Measurements from ENCODE around the gene NR2F6.

Gene NR2F6

DNA sequence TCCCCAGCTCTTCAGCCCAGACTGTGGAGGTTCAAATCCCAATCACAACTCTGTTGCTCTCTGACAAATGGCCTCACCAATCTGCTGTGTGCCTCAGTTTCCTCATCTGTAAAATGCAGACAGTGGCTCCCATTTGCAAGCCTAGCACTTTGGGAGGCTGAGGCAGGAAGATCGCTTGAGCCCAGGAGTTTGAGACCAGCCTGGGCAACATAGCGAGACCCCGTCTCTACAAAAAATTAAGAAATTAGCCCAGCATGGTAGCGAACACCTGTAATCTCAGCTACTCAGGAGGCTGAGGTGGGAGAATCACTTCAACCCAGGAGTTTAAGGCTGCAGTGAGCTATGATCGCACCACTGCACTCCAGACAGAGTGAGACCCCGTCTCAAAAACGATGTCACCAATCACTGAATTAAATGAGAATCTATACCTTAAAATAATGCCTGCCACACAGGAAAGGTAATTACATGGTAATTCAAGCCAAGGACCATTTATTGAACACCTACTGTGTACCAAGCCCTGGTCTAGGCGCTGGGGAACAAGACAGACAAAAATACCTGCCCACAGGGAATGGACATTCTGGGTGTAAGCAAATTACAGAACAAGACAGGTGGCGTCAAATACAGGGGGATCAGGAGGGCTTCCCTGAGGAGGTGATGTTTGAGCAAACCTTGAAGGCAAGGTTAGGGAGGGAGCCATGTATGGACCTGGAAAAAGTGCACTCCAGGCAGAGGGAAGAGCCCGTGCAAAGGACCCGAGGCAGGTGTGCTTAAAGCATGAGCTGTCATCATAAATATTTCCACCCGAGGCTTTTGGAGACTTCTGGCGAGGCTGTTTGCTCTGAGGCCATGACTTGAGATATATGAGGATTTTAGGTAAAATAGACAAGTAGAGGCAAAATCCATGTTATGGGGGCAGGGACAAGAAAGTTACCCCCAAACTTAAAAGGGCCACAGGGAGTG lies 7.7 kb downstream of the NR2F6 start:
- no peak for DNase-seq (ENCODE audit: low read depth in 2 of 2)

DNA sequence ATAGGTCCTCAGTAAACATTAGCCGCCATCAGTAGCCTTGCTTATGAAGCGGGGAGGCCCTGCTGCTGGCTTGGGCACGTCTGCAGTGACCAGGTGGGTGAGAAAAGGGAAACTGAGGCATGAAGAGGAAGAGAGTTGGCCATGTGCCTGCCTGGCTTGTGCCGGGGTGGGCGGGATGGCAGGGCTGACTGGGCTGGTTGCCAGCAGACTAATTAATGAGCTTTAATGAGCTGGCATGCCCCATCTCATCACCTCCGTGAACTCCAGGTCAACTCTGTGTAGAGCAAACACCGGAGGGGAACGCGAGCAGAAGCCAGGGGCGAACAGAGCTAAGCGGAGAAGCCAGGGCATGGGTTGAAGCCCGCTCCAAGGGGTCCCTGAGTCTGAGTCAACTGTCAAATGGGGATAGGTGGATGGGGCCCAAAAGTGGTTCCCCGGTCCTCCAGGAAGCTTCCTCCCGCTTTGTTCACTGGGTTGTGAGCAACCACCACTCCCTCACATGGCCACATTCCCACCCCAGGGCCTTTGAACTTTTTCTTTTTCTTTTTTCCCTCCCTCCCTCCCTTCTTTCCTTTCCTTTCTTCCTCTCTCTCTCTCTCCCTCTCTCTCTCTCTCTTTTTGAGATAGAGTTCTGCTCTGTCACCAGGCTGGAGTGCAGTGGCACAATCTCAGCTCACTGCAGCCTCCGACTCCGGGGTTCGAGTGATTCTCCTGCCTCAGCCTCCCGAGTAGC lies 8.7 kb downstream of the NR2F6 start:
- DNase-seq (ENCODE audit: low read depth in 2 of 2): no peak

DNA sequence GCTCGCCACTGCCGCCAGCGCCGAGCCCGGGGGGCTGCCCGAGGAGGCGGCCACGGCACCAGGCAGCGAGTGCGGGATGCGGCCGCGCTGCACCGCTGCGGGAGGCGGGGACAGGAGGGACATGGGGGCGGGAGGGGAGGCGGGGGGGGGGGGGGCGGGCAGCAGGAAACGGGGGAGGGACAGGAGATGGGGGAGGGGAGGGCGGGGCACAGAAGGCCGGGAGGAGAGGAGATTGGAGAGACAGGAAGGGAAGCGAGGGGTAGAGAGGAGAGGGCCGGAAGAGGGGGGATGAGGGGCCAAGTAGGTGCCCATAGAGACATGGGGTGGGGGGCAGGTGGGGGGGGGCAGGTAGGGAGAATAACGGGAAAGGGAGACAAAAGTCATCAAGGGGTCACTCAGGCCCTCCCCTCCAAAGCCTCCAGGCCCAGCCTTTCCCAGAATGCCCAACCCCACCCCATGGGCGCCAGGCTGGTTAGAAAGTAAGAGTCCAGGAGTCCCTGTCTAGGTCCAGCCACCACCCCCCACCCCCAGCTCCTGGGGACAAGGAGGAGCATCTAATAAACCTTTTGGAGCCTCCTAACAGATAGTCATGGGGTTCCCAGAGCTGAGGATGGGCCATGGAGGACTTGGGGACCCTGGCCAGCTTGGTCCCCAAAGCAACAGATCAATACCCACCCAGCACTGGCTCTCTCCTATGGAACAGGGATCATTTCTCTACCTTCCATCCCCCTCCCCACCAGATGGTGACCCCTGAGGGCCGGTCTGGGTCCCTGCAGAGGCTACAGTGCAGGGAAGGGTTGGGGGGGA lies 9.5 kb downstream of the NR2F6 start:
- DNase-seq (ENCODE audit: low read depth in 2 of 2): no peak

DNA sequence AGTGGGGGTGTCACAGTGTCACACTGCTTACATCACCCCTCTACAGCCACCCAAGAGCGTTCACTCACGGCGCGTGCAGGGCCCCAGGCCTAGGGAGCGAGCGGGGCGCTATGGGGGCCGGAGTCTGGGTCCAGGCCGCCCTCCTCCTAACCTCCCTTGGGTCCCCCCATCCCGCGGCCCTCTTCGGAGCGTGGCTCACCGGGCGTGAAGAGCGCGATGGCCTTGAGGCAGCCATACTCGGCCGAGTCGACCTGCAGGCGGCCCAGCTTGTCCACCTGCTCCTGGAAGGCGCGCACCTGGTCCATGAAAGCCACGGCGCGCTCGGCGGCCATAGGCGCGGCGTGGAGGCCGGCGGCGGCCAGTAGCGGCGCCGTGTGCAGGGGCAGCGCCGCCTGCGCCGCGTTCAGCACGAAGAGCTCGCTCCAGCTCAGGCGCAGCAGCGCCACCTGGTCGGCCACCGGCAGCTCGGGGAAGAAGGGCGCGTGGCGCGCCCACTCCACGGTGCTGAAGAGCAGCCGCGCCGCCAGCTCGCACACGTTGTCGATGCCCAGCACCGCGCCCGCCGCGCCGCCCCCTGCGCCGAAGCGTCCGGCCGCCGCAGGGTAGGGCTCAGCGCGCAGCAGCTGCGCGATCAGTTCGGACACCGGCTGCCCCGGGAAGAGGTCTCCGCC lies 10.3 kb downstream of the NR2F6 start:
- peak; percentile 46 to 56 for DNase-seq (ENCODE audit: low read depth in 2 of 2)

DNA sequence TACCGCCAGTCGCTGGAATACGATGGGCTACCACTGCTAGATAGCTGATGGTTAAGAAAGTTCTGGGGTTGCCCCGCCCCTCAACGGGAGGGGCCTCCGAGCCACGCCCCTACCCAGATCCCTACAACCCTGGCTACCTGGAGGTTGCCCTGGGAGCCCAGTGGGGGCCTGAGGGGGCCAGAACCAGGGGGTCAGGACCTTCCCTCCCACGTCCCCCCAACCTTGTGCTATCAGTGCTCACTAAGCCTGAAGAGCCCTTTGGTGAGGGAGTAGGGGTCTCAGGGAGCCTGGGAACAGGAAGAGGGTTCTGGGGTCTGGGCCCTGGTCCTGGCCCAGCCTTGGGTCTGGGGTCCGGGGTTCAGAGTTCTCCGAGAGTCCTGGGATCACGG lies 10.8 kb downstream of the NR2F6 start:
- peak in 1 of 2 donors; percentile 47 for DNase-seq (ENCODE audit: low read depth in 2 of 2)

DNA sequence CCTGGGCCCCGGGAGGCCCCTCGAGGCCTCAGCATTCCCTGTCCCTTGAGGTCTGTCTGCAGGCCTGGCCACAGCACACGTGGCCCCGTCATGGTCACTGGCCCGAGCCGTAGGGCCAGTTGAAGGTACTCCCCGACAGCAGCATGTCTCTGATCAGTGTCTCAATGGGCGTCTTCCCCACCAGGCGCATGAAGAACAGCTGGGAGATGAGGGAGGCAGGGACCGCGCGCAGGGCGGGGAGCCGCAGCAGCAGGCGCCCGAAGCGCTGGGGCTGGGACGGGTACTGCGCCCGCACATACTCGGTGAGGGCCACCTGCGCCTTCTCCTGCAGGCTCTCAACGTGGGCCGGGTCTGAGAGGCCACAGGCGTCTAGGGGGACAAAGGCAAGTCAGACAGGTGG lies 13.5 kb downstream of the NR2F6 start:
- DNase-seq (ENCODE audit: low read depth in 2 of 2): no peak

DNA sequence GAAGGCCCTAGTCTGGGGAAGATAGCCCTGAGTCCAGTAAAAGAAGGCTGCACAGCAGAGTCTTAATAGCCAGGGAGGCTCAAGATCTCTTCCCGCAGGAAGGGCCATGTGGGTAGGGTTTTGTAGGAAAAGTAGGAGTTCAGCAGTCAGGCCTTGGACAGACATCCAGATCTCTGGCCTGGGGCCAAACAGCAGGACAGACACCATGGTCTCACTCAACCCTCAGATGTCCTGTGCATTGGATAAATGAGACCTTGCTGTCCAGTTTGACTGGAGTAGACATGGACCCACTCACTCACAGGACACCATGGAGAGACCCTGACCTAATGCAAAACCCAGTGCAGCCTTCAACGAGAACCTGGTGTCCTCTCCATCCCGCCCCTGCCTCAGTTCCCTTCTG lies 15.8 kb downstream of the NR2F6 start:
- DNase-seq (ENCODE audit: low read depth in 2 of 2): no peak

DNA sequence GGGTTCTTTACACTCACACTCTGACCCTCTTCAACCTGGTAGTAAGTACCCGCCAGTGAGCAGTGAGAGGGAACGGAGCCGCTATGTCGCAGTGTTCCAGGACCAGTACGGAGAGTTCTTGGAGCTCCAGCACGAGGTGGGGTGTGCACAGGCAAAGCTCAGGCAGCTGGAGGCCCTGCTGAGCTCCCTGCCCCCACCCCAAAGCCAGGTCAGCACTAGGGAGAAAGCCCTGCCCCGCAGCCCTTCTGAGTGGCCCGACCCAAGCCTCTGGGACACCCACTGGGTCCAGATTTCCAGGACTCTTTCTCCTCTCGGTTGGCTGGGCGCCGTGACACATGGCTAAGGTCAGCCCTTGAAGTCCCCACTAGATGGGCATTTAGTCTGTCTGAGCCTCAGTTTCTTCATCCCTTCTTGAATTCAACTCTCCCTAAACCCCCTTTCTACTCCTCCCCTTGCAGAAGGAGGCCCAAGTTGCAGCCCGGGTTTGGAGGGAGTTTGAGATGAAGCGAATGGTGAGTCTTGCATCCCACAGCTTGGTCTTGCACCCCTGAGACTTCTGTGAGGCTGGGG lies 17.8 kb downstream of the NR2F6 start:
- no peak for DNase-seq (ENCODE audit: low read depth in 2 of 2)

DNA sequence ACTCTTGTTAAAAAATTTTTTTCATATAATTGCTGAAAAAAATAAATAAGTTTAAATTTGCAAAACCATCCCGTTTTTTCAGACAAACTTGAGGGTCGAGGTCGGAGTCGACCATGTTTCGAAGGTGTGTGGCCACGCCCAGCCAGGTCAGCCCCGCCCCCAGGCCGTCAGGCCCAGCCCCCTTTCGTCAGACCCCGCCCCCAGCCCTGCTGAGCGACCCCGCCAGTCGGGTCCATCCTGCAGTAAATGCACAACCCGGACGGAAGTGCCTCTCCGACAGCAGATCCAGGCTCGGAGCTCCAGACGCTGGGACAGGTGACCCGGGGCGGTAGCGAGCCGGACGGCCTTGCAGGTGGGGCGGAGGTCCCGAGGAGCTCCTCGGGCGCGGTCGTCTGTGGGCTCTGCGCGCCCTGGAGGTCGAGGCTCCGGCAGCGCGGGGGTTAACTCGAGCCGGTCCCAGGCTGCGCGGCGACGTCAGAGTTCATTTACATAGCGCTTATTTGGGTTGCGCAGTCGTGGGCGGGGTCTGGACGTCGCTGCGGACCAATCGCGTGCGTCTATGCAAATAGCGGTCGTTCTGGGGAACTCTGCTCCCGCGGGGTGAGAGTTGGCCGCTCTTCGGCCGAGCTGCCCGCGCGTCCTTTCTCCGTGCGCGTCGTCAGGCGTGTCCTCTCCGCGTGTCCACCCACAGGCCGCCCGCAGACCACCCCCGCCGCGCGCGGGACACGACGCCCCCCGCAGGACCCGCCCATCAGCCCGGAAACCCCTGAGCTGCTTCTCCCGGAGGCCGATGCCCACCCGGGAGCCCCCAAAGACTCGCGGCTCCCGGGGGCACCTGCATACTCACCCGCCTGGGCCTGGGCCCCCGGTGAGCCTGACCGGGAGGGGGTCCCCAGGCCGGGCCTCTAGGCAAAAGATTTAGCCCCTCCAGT lies 19.5 kb downstream of the NR2F6 start, which contains the start of gene OCEL1:
OCEL1 (plus strand) TSS at position 225 of the 932 bp plus-strand sequence; CDS start at position 247, 22 bp downstream.
- peak; percentile 89 to 92 for DNase-seq (ENCODE audit: low read depth in 2 of 2)

DNA sequence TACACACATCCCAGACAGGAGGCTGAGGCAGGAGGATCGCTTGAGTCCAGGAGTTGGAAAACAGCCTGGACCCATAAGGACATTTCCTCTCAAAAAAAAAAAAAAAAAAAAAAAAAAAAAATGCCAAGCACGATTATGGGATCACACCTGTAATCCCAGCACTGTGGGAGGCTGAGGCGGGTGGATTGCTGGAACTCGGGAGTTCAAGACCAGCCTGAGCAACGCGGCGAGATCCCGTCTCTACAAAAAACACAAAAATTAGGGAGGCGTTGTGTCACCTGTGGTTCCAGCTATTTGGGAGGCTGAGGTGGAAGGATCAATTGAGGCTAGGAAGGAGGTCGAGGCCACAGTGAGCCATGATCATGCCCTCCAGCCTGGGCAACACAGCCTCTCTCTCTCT lies 20.7 kb downstream of the NR2F6 start:
- DNase-seq (ENCODE audit: low read depth in 2 of 2): no peak

DNA sequence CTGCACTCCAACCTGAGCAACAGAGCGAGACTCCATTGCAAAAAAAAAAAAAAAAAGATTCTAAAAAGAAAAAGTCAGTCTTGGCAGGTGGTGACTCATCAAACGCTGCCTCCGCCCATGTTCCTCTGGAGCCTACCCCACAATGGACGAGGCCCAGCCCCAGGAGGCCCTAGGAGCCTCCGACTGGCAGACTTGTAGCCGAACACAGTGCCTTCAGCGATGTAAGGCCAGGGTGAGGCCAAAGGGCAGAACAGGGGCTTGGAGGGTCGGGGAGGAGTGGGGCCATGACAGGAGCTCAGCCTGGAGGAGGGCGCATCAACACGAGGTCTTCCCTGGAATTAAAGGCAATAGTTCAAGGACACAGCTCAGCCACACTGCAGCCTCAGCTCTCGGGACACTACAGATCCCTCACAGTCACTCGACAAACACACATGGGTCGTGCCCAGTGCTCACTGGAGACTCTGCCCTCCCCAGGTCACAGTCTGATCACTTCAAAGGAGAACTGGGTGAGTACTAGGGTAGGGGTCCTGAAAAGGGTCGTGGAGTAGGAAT lies 25.4 kb downstream of the NR2F6 start:
- DNase-seq (ENCODE audit: low read depth in 2 of 2): no peak

DNA sequence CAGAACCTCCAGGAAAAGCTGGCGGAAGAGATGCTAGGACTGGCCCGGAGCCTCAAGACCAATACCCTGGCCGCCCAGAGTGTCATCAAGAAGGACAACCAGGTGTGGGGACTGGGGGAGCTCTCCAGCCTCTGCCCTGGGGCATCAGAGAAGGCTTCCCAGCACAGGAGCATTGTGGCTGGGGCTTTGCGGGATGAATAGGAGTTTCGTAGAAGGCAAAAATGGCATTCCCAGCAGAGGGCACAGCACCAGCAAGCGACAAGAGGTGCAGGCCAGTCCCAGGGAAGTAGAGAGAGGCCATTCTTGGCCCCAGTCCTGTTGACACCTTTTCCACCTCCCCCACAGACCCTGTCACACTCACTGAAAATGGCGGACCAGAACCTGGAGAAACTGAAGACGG lies 26.4 kb downstream of the NR2F6 start:
- no peak for DNase-seq (ENCODE audit: low read depth in 2 of 2)

DNA sequence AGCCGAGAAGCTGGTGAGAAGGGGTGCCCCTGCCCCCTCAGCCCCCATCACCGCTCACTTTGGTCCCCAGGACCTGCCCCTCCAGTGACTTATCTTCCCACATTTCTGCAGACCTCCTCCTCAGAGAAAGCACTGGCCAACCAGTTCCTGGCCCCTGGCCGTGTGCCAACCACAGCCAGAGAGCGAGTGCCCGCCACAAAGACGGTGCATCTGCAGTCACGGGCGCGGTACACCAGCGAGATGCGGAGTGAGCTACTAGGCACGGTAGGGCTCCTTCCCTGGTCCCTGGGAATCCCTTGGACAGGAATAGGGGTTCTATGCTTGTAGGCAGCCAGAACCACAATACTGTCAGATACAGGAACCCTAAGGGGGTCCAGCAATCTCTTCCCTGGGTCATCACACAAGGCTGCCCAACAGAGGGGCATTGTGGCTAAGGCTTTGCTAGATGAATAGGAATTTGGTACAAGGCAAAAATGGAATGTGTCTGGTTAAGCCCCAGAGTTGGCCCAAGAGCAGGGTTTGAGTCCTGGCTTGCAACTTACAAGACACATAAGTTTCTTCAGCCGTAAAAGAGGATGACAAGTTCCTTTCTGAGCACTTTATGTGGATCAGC lies 29.6 kb downstream of the NR2F6 start:
- no peak for DNase-seq (ENCODE audit: low read depth in 2 of 2)

DNA sequence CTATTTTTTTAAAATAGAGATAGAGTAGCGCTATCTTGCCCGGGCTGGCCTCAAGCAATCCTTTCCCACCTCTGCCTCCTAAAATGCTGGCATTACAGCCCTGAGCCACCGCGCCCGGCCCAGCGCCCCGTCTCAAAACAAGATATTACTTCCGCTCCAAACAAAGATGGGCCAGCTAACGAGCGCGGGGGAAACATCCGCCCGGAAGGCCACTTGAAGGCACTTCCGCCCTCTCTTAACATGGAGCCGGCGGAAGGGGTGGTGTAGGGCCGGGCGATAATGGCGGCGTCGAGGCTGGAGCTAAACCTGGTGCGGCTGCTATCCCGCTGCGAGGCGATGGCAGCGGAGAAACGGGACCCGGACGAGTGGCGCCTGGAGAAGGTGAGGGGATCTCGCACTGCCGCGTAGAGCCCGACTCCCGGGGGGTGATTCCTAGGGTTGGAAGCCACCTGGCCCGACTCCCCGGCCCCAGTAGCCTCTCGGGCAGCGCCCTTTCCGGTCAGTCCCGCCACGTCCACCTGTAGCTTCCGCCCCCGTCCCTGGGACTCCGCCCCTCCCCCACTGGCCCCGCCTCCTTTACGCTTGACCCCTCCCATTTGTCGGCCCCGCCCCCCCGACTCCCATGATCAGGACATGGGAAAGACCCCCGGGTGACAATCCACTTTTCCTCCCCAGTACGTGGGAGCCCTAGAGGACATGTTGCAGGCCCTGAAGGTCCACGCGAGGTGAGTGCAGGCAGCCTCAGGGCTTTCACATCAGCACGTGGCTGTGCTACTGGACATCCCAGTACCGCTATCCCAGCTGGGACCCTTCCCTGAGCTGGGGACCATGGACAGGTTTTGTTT lies 30.4 kb downstream of the NR2F6 start, which contains the start of gene USE1:
USE1 (plus strand) TSS at position 231 of the 845 bp plus-strand sequence; CDS start at position 280, 49 bp downstream.
- DNase-seq (ENCODE audit: low read depth in 2 of 2): peak; percentile 64 to 67

DNA sequence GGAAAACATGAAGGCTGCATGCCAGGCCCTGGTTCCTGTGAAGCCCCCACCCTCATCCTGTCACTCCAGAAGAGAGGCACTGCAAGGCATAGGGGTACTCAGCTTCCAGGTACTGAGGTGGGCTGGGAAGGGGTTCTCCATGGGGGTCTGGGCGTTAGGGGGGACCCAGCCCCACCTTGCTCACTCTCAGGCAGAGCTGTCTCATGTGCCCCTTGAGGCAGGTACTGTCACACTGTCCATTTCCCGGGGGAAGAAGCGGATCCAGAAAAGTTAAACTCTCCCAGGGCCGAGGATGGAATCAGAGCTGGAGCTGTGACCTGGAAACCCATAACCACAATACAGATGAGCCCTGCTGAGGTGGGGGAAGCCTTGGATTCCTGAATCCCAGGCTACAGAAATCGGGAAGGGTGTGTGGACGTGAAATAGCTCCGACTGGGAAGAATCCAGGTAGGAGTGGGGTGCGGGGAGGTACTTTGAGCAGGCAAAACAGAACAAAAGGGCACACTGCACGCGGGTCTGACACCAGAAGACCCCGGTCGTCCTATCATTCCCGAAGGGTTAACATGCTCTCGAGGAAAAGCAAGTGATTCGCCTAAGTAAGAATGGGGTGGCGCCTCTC lies 31.1 kb downstream of the NR2F6 start:
- DNase-seq (ENCODE audit: low read depth in 2 of 2): no peak

DNA sequence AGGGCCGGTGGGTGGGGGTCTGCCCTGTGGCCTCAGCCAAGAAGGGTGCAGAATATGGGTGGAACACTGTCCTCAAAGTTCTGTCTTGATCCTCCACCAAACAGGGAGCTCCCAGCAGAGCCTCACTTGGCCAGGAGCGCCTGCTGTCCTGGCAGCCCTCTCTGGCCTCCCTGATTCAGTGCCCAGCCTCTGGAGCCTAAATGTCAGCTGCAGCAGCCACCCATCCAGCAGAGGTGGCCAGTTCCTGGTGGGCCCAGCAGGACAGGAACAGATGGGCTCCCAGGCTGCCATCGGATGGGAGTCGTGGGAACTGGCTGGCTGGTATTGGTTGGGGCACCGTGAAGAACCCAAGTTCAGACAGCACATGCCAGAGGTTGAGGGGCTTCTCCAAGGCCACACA lies 32.4 kb downstream of the NR2F6 start:
- no peak for DNase-seq (ENCODE audit: low read depth in 2 of 2)

DNA sequence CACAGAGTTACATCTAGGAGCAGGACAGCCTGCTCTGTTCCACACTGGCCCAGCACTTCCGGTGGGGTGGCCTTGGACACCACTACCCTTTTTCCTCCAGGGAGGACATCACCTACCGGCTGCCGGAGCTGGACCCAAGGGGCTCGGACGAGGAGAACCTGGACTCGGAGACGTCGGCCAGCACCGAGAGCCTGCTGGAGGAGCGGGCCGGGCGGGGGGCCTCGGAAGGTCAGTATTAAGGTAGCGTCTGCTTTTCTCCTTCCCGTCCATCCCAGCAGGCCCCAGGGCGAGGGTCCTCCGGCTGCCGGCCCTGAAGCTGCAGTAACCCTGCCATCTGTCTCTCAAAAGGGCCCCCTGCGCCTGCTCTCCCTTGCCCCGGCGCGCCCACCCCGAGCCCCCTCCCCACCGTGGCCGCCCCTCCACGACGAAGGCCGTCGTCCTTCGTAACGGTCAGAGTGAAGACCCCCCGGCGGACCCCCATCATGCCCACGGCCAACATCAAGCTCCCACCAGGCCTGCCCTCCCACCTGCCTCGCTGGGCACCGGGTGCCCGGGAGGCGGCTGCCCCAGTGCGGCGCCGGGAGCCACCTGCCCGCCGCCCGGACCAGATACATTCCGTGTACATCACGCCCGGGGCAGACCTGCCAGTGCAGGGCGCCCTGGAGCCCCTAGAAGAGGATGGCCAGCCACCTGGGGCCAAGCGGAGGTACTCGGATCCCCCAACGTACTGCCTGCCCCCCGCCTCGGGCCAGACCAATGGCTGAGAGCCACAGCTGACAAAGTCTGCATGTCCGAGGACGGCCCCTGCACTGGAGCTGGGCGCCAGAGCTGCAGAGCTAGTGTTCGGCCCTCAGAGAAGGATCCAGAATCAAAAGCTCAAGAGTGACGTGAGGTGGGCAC lies 33.9 kb downstream of the NR2F6 start:
- no peak for DNase-seq (ENCODE audit: low read depth in 2 of 2)

Measured in stimulated activated CD4-positive, alpha-beta T cell treated with anti-CD3 and anti-CD28 coated beads, Interleukin-1b, Interleukin-23, amount 100 ng/mL, for 1 hour (primary cell).